ENCODE results near the gene AFF3.

GRCh38 chr2:100121124-100121718, 21.2 kb downstream of the AFF3 start:
- TF ChIP-seq EP300 (IDR thresholded peaks at IDR 0.05), result no peak
- TF ChIP-seq CTCF (IDR thresholded peaks at IDR 0.05), result no peak
- no peak for TF ChIP-seq POLR2A (IDR thresholded peaks at IDR 0.05)
